HG03521 (cell line): Measurements from ENCODE around the gene PAPOLB.

ENCODE experiments used
- ATAC-seq: cut with Tn5 transposase; IDR thresholded peaks from one replicate; pipeline ENCODE4 v1.9.1; 2021; ENCODE audit warnings: mild to moderate bottlenecking, moderate library complexity; ENCODE audit not compliant: unreplicated experiment

The PAPOLB gene

DNA sequence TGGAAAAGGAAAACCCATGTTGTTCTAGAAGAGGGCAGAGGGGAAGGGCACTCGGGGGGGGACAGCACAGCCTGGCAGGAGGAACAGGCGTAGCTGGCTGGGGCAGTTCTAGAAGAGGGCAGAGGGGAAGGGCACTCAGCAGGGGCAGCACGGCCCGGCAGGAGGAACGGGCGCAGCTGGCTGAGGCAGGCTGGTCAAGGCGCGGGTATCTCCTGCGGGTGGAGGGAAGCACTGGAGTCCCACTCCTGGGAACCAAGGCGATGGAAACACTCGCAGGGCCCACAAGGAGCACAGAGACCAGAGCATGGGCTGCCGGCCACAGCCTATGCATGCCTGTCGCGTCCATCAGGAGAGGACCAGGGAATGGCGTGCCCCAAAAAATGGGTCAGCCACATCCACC is 36.7 kb downstream of the PAPOLB start:
- ATAC-seq = no peak

DNA sequence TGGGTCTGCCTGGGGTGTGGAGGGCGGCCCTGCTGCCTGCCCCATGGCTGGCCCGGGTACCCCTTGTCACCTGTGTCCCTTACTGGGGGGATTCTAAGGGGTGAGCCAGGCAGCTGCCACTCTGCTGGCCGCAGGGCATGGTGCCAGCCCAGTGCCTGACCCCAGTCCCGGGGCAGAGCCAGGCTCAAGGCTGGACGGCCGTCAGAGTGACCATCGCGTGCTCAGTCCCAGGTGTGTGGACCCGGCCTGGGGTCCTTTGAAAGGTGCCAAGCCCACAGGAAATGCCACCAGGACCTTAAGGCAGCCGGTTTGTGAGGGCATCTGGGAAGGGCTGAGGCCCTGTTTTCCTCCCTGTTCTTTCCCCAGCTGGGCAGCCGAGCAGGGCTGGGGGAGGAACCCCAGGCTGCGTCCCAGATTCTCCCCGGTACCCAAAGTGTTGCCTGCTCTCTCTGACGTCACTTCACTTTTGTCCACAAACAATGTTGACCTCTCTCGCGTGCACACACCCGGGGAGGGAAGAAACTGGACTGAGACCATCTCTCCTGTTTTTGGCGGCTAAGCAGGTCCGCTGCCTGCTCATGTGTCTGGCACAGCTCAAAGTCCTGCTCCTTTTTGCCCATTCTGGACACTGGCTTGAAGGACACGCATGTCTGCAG is 37.6 kb downstream of the PAPOLB start:
- no peak for ATAC-seq

DNA sequence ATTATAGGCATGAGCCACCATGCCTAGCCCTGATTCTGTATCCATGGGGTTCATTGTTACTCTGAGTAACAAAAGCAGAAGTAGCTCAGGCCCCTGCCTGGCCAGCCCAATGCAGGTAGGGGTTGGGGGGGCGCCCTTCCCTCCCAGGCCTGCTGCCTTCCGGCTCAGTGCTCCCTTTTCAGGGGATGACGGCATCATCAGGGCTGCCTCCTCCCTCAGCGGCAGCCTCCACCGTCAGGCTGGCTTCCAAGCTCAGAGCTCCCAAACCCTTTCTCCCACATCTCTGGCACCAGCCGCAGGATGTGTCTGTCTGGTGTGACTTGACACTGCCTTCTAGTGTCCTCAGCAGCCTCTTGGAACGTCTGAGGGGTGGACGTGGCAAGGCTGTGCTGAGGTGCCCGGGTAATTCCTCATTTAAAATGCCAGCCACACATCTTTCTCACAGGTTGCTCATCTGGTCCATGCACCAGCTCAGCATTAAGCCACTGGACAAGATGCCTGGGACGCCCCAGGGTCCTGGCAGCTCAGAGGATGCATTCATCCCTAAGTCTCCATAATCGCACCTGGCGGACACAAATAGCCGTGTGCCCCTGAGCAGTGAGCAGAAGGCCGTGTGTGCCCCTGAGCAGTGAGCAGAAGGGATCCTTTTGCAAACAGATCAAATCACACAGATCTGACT is 38.2 kb downstream of the PAPOLB start:
- ATAC-seq = no peak

DNA sequence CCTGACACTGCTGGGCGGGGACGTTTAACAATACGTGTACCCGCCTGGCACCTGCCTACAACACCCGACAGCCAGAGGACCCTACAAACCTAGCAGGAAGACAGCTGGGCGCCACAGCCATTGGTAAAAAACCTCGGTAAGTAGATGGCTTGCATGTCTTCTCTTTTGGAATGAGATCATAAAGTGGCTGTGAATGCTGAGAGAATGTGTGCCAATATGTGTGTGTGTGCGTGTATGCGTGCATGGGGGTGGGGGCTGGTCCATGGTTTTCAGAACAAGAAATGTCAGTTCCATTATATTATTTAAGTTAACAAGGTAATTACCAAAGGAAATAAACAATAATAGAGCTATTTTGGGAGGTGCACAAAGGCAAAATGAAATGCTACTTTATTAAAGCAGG is 39.2 kb downstream of the PAPOLB start:
- ATAC-seq = no peak

DNA sequence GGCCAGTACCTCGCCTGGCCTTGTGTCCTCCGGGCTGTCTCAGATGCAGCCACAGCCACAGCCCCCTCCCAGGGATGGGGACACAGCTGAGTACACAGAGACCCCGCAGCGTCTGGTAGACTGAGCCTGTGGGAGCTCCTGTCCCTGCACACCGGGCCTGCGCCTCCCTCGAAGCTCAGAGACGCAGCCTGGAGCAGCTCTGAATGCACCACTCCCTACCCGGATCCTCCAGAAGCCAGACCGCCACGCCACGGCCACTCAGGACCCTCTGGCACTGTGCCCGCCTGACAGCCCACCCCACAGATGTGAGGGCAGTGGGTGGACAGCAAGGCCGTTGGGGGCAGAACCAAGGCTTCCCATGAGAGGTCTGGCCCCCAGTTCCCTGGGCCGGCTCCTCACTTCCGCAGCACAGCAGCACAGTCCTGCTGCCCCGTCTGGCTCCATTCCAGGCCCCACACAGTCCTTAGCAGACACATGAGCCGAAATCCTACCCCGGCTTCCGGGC is 40.8 kb downstream of the PAPOLB start:
- no peak for ATAC-seq

DNA sequence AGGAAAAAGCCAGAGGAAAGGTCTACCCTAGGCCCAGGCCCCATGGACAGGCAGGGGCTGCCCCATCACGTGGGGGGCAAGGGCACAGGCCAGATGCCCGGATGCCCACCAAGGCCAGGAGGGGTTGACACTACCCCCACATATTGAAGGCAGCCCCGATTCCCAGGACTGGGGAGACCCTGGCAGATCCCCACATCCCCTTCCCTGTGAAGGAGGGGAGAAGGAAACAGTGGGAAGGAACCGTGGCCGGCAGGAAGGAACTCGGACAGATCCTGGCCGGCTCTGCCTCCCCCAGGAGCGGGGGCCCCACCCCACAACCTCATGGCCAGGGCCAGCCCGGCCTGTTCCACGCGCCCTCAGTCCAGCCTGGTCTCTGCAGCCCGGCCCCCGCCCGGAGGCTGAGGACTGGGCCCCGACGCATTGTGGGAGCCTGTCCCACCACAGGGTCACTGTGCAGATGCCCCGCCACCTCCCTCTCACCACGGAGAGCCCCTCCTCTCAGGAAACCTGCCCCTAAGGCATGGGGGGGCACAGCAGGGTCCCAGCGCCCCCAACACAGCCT is 41.3 kb downstream of the PAPOLB start:
- ATAC-seq = no peak

DNA sequence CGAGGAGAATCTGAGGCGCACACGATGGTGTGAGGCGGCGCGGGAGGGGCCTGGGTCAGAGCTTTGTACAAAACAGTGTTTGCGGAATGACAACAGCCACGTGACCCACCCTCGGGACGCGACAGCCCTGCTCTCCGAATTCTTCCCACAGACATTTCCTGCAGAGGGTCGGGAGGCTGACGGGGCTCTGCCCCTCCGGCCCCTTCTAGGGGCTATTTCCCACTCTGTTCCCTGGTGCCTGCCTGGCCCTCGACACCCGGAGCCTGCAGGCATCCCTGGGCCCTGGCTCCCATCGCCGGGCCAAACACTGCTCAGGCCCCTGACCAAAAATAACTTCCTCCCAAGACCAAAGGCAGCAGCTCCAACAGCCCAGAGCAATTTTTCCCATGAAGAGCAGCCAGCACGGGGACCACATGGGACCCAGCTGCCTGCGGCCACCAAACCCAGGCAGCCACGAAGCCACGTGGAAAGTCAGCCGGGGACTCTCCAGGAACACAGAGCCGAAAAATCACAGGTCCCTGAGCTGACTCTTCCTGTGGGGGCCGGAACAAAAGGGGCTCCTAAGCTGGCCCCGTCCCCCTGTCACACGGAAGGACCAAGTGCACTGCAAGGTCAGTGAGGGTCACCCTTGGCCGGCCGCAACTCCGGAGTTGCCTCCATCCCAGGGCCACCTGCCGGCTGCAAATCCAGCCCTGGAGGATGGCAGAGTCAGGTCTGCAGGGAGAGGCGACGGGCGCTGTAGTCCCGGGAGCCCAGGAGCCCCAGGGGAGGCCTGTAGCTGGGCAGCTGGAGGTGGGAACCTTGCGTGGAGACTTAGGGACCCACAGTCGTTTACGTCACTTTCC is 42.0 kb downstream of the PAPOLB start:
- ATAC-seq = no peak

DNA sequence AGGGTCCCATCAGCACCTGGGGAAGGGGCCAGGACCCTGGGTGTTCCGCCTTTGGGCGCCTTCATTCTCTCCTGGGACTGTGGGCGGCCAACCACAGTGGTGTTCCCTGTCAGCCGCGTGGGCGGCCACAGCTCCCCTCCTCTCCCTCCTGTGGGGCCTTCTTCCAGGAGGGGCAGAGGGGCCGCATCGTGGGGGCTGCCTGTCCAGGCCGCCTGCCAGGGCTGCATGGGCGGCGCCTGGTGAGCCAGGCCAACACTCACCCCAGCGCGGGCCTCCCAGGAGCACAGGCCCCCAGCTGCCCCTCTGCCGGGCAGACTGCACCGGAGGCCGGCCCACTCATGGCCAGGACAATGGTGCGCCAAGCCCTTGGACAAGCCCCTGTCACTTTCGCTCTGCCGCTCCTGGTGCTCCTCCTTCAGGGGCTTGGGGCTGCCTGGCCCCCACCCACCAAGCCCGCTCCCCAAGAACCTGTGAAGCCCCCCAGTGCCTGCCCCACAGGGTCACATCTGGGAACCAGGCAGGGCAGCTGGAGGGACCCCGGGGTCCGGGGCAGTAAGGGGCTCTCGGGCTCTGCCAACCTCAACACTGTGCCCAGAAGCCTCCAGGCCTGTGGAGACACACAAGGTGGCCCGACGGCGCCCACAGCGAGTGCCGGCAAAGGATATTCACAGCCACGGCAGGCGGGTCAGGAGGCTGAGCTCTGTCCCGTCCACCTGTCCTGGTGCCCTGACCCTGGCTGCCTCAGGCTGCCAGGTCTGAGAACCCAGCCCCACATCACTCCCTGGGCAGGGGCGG is 43.6 kb downstream of the PAPOLB start:
- ATAC-seq = no peak

DNA sequence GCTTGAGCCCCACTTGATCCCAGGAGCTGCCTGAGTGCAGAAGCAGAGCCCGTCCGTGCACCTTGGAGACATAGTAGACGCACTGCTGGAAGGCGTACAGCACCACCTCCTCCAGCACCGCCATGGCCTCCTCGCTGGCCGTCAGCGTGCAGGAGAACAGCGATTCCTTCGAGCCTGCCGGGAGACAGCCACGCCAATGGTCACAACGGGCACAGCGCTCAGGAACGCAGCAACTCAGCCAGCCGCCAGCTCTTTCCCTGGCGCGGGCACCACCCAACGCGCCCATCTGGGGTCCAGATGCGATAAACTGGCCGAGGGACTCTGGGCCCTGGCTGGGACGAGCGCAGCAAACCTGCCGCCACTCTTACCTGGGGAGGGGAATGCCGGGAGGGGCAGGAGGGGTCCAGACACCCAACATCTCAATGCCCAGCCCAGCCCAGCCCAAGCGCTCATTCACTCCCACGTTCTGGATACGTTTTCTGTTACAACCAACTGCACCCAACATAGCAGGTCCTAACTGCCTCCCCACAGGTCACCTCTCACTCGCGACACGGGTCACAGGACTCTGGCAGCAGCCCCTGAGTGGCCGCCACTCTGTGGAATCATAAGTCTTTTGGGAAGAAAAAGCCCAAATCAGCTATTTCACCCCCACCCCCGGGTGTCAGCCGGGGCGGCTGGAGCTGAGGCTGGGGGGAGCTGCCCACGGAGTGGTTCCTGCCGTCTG is 44.5 kb downstream of the PAPOLB start:
- ATAC-seq = no peak

DNA sequence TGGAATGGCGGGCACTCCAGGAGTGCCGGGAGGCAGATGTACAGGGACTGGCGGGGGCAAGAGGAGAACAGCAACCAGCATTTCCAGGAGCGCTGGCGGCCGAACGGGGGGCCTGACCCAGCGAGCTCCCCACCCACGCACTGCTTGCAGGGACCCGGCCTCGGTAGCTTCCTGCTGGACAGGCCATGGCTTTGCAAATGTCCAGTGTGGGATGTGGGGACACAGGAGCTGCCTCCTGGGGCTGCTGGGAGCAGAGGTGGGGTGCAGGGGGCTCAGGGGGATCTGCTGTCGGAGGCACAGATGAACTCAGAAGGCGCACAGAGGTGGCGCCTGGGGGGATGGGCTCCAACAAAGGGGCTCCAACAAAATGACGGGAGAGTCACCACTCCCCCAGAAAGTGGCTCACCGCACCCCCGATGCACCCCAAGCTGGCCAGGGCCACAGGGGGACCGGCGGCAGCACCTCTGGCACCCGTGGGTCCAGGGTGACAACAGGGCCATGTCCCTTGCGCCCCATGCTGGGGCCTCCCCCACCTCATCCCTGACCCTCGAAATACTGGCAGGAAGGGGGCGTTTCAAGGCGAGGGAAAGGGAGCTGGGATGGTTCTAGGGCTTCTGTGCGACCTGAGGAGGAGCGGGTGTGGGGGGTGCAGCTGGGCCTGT is 45.3 kb downstream of the PAPOLB start:
- ATAC-seq = no peak

DNA sequence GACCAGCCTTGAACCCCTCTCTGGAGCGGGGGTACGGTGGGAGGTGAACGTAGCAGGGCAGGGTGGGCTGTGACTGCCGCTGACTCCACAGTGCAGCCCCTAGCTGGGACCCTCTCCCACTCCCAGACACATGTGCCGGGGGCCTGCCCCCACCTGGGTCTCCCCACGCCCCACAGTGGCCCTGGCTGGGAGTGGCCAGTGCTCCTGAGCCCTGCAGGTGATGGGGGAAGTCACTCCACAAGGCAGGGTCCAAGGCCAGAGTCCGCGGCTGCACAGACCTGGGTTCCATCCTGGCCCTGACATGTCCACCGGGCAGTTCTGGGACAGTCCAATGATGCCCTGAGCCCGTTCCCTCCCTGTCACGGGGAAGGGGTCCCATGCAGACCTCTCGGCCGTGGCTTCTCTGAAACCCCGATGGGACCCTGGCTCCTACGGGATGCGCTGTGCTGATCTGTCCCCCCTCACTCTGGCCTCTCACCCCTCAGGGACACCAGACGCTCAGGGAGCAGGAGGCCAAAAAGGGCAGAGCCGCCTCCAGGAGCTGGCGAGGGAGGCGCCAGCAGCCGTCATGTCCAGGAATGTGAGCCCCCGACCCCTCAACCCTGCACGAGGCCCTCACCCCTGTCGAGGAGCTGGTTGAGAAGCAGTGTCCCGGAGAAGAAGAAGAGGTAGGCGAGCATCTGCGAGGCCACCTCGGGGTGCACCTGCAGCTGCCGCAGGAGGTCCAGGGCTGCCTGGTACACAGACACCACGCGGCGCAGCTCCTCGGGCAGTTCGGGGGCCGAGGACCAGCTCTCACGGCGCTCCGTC is 46.0 kb downstream of the PAPOLB start:
- no peak for ATAC-seq

DNA sequence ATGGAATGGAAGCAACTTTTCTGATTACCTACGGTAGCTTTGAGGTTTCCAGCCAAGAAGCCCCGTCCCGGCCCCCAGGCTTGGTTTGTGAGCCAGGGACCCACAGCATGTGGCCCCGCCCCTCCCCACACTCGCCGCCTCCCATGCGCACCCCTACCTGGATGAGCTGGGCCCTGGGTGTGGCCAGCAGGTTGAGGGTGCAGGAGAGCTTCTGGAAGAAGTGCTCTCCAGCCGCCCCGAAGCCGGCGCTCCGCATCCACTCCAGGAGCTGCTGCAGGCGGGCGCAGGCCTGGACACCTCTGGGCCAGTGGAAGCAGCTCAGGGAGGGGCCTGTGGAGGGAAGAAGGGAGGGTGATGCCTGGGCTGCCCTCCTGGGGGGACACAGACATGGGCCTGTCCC is 46.7 kb downstream of the PAPOLB start:
- ATAC-seq = no peak

DNA sequence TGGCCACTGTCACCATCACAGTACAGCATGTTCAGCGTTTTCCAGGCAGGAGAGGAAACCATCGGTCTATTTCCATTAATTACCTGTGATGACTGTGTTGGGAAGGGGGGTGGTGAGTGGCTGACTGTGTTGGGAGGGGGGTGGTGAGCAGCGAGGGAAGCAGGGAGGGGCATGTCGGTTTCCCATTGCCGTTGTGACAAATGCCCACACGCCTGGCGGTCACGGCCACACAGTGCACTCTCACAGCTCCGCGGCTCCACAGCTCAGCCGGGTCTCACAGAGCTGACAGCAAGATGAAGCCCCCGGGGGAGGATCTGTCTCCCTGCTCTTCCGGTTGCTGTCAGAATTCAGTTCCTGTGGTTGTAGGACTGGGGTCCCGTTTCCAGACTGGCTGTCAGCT is 47.4 kb downstream of the PAPOLB start:
- no peak for ATAC-seq

DNA sequence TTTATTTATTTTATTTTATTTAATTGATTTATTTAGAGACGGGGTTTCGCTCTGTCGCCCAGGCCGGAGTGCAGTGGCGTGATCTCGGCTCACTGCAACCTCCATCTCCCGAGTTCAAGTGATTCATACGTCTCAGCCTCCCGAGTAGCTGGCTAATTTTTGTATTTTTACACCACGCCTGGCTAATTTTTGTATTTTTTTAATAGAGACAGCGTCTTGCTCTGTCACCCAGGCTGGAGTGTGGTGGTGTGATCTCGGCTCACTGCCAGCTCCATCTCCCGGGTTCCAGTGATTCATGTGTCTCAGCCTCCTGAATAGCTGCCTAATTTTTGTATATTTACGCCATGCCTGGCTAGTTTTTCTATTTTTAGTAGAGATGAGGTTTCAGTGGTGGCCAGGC is 52.2 kb downstream of the PAPOLB start:
- ATAC-seq = no peak

DNA sequence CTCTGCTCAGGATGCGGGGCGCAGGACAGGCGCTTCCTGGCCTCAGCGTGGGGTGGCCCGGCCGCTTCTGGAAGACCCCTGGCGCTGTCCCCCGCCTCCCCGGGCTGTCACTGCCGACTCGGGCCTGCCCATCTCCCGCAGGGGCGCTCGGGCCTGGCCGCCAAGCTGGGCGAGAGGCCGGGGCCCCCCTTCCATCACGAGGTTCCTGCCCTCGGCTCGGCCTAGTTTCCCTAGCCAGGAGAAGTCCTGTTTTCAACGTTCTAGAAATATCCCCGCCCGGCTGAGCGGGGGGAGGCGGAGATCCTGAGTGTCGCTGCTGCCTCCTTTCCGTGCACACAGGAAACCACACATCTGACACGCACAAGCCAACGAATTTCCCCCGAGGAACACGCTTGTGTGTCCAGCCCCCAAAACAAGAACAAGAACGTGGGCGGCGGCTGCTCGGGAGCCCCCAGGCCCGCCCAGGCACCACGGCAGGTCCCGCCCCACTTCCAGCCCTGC is 52.7 kb downstream of the PAPOLB start:
- ATAC-seq = no peak

DNA sequence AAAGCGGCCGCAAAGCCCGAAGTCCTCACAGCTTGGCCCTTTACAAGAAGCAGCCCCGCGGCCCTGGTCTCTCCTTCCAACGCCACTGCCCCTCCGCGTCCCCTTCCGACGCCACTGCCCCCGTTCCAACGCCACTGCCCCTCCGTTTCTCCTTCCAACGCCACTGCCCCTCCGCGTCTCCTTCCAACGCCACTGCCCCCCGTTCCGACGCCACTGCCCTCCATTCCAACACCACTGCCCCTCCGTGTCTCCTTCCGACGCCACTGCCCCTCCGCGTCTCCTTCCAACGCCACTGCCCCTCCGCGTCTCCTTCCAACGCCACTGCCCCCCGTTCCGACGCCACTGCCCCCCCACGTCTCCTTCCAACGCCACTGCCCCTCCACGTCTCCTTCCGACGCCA is 53.3 kb downstream of the PAPOLB start:
- ATAC-seq = no peak

DNA sequence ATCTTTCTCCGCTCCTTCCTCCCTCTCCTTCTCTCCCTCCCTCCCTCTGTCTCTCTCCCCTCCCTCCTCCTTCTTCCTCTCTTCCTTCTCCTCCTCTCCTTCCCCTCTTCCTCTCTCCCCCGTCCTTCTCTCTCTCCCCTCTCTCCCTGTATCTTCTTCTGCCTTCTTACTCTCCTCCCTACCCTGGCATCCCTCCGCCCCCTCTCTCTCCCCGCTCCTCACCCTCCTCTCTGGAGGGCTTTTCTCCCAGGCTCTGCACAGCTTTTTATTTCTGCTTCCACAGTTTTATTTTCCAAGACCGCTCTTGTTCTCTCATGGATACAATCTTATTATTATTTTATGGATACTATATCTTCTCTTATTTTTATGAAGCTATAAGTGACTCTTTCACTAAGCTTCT is 53.8 kb downstream of the PAPOLB start:
- ATAC-seq = no peak
